Measurements from ENCODE around the gene PRPF38A.

DNA sequence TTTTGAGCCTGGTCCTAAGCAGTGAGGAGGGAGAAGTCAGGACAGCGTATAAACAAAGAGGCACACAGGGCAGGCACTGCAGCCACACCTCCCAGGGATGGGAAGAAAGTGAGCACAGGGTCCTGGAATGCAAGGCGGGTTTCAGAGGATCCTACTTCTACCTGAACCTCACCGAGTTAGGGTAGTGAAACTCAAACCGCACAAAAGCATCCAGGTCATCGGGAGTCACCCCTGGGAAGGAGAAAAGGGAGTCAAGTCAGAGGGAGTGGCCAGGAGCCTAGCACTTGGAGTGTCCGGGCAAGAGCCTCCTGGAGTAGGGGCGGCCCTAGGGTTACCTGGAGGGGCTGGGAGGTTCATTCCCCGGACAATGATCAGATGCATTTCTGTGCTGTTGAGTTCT, 49.0 kb upstream of the PRPF38A start:
- no peak for TF ChIP-seq CREB1 (IDR thresholded peaks at IDR 0.05; ENCODE audit: low read depth)
- TF ChIP-seq, protein P1, sequence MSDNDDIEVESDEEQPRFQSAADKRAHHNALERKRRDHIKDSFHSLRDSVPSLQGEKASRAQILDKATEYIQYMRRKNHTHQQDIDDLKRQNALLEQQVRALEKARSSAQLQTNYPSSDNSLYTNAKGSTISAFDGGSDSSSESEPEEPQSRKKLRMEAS (IDR thresholded peaks at IDR 0.05), result no peak
- TF ChIP-seq RAD21 (IDR thresholded peaks at IDR 0.05; ENCODE audit: low read depth), result no peak
- no peak for TF ChIP-seq TAF1 (IDR thresholded peaks at IDR 0.05; ENCODE audit: low read depth)
- TF ChIP-seq, protein P2, sequence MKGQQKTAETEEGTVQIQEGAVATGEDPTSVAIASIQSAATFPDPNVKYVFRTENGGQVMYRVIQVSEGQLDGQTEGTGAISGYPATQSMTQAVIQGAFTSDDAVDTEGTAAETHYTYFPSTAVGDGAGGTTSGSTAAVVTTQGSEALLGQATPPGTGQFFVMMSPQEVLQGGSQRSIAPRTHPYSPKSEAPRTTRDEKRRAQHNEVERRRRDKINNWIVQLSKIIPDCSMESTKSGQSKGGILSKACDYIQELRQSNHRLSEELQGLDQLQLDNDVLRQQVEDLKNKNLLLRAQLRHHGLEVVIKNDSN (IDR thresholded peaks at IDR 0.05), result no peak
- TF ChIP-seq REST (IDR thresholded peaks at IDR 0.05; ENCODE audit: low read depth), result no peak
- TF ChIP-seq EP300 (IDR thresholded peaks at IDR 0.05; ENCODE audit: borderline replicate concordance), result no peak

Data from Ishikawa (cell line).